Endothelial cell of umbilical vein (primary cell): ENCODE measurements around the gene SH3YL1.
"Not testable (repeated sequence)": the region's sequence is repeated elsewhere in the genome, so short reads cannot be mapped to it uniquely, and the experiment has no call there.

Experiments used
- CTCF ChIP-seq, 2 donors: IDR thresholded peaks; 1 replicate in 1 of 2; 2 replicates in 1 of 2; pipeline ENCODE4 v1.5.1; 2011; ENCODE audit warnings: low read length in 2 of 2, mild to moderate bottlenecking in 2 of 2, moderate library complexity in 2 of 2, control low read depth in 1 of 2, inconsistent platforms in 1 of 2, low read depth in 1 of 2; ENCODE audit not compliant: insufficient read depth in 1 of 2; ENCODE audit errors: extremely low read depth in 1 of 2
- EZH2 ChIP-seq: IDR thresholded peaks from 2 replicates; pipeline ENCODE4 v1.6.1; 2012; ENCODE audit warnings: borderline replicate concordance, low read depth, mild to moderate bottlenecking, moderate library complexity, low read length, inconsistent platforms; ENCODE audit not compliant: severe bottlenecking
- FOS ChIP-seq: IDR thresholded peaks from 2 replicates; pipeline ENCODE4 v1.6.1; 2011; ENCODE audit warnings: mild to moderate bottlenecking, low read length, moderate library complexity, borderline replicate concordance; ENCODE audit not compliant: insufficient read depth
- JUN ChIP-seq: IDR thresholded peaks from 2 replicates; pipeline ENCODE4 v1.6.1; 2011; ENCODE audit warnings: borderline replicate concordance, low read depth; ENCODE audit not compliant: insufficient read length, insufficient read depth
- MYC ChIP-seq: IDR thresholded peaks from one replicate; pipeline ENCODE4 v1.6.1; 2011; ENCODE audit warnings: mild to moderate bottlenecking, low read depth, low read length

- not testable (repeated sequence) for TF ChIP-seq EZH2; CTCF (IDR thresholded peaks at IDR 0.05; ENCODE audit: extremely low read depth in 1 of 2, insufficient read depth in 1 of 2, low read depth in 1 of 2, low read length in 2 of 2); JUN; FOS; MYC
Observed at GRCh38 chr2:172120-172519, 91.7 kb downstream of the SH3YL1 start.
